Neuronal stem cell (in vitro differentiated cells): ENCODE measurements around the gene S1PR3.
A peak's percentile ranks its signal among the peaks of the same experiment; 100 is the strongest.

Experiments used
- DNase-seq: peaks from one replicate; pipeline ENCODE4 v3.0.0-alpha.2; 2013; ENCODE audit warnings: low spot score
- H2AFZ ChIP-seq: one replicate; pipeline ENCODE4 v1.6.1; 2013; ENCODE audit warnings: mild to moderate bottlenecking, low read length, inconsistent platforms
- H2AK5ac ChIP-seq: 2 replicates; pipeline ENCODE4 v1.6.1; 2013; ENCODE audit warnings: low read depth, mild to moderate bottlenecking, inconsistent platforms, low read length, moderate library complexity, mixed read lengths
- H2BK120ac ChIP-seq: 2 replicates; pipeline ENCODE4 v1.6.1; 2013; ENCODE audit warnings: low read depth, mild to moderate bottlenecking, inconsistent platforms, low read length, moderate library complexity, mixed read lengths
- H2BK12ac ChIP-seq: one replicate; pipeline ENCODE4 v1.6.1; 2013; ENCODE audit warnings: low read length, inconsistent platforms
- H2BK15ac ChIP-seq: 2 replicates; pipeline ENCODE4 v1.6.1; 2013; ENCODE audit warnings: mild to moderate bottlenecking, low read length, inconsistent platforms, mixed read lengths
- H2BK5ac ChIP-seq: one replicate; pipeline ENCODE4 v1.6.1; 2013; ENCODE audit warnings: inconsistent platforms, mild to moderate bottlenecking, low read length, moderate library complexity
- H3K14ac ChIP-seq: one replicate; pipeline ENCODE4 v1.6.1; 2013; ENCODE audit warnings: low read length, inconsistent platforms
- H3K18ac ChIP-seq: 2 replicates; pipeline ENCODE4 v1.6.1; 2013; ENCODE audit warnings: low read length, inconsistent platforms
- H3K23ac ChIP-seq: 2 replicates; pipeline ENCODE4 v1.6.1; 2013; ENCODE audit warnings: low read depth, mild to moderate bottlenecking, mixed read lengths, low read length, inconsistent platforms; ENCODE audit not compliant: poor library complexity
- H3K27ac ChIP-seq: replicated peaks from 3 replicates; pipeline ENCODE4 v1.5.1; 2013; ENCODE audit warnings: low read length, inconsistent platforms
- H3K27me3 ChIP-seq, 3 experiments: 2 replicates each; pipeline ENCODE4 v1.6.1; 2013; ENCODE audit warnings: low read length in 3 of 3, mild to moderate bottlenecking in 2 of 3, inconsistent platforms in 1 of 3, low read depth in 1 of 3, mixed read lengths in 1 of 3, moderate library complexity in 1 of 3; ENCODE audit not compliant: control insufficient read depth in 3 of 3, insufficient read depth in 3 of 3
- H3K36me3 ChIP-seq, 2 donors: replicated peaks in 1 of 2; 2 replicates each; pipeline ENCODE4 v1.6.1; 2013; ENCODE audit warnings: low read length in 2 of 2; ENCODE audit not compliant: control insufficient read depth in 2 of 2, insufficient read depth in 2 of 2
- H3K4ac ChIP-seq: 2 replicates; pipeline ENCODE4 v1.6.1; 2013; ENCODE audit warnings: inconsistent platforms, mild to moderate bottlenecking, low read length, moderate library complexity
- H3K4me1 ChIP-seq, 2 donors: 1 replicate in 1 of 2; 2 replicates in 1 of 2; pipeline ENCODE4 v1.6.1; 2013; ENCODE audit warnings: low read length in 2 of 2, low read depth in 1 of 2; ENCODE audit not compliant: control insufficient read depth in 2 of 2, insufficient read depth in 1 of 2
- H3K4me2 ChIP-seq: one replicate; pipeline ENCODE4 v1.6.1; 2013; ENCODE audit warnings: mild to moderate bottlenecking, low read length, inconsistent platforms; ENCODE audit not compliant: insufficient read depth, poor library complexity, severe bottlenecking
- H3K4me3 ChIP-seq, 2 donors: 2 replicates each; pipeline ENCODE4 v1.5.1; 2013; ENCODE audit warnings: low read length in 2 of 2, mild to moderate bottlenecking in 2 of 2, inconsistent platforms in 1 of 2, moderate library complexity in 1 of 2
- H3K79me1 ChIP-seq: one replicate; pipeline ENCODE4 v1.6.1; 2013; ENCODE audit warnings: low read depth, mild to moderate bottlenecking, inconsistent platforms, low read length, moderate library complexity
- H3K9ac ChIP-seq: one replicate; pipeline ENCODE4 v1.6.1; 2013; ENCODE audit warnings: mild to moderate bottlenecking, low read depth, low read length, inconsistent platforms; ENCODE audit not compliant: poor library complexity
- H3K9me3 ChIP-seq, 2 donors: replicated peaks in 1 of 2; 2 replicates each; pipeline versions ENCODE3 to v1.6.1; 2013; ENCODE audit warnings: low read length in 2 of 2, mild to moderate bottlenecking in 2 of 2, inconsistent platforms in 1 of 2, low read depth in 1 of 2, mixed read lengths in 1 of 2, moderate library complexity in 1 of 2; ENCODE audit not compliant: control insufficient read depth in 2 of 2, insufficient read depth in 1 of 2
- H4K8ac ChIP-seq: one replicate; pipeline ENCODE4 v1.6.1; 2013; ENCODE audit warnings: low read depth, mild to moderate bottlenecking, inconsistent platforms, low read length, moderate library complexity
- H4K91ac ChIP-seq: one replicate; pipeline ENCODE4 v1.6.1; 2013; ENCODE audit warnings: low read length, low read depth, mild to moderate bottlenecking, inconsistent platforms; ENCODE audit not compliant: poor library complexity
- WGBS, 2 donors: extraction: QIAGEN DNeasy Blood & Tissue Kit; methylation state at CpG; one replicate each; pipeline ENCODE4 v1.1.7; 2013; ENCODE audit warnings: missing lambda C conversion rate in 2 of 2, mixed read lengths in 1 of 2; ENCODE audit not compliant: insufficient read length in 2 of 2, insufficient replicate concordance in 1 of 2; ENCODE audit errors: extremely low coverage in 2 of 2; 5-methylcytosine and 5-hydroxymethylcytosine counted together

S1PR3 gene

GRCh38 chr9:89036383-89036782, 45.1 kb downstream of the S1PR3 start:
- Histone ChIP-seq H3K4me1 (no peaks in the 10 kb centered on the region), H2BK12ac (no peak overlapping the region), H3K4me2 (no peak overlapping the region), H3K4me3 (no peak overlapping the region), H3K27me3 (peaks cover 0 to 6% (median 0%) of the 10 kb centered on the region in 3 experiments), H2BK15ac (no peak overlapping the region), H2BK5ac (no peak overlapping the region), H3K79me1 (no peaks in the 10 kb centered on the region), H2BK120ac (no peak overlapping the region), H4K91ac (no peak overlapping the region), H3K23ac (no peak overlapping the region), H3K27ac (no peak overlapping the region), H3K18ac (no peak overlapping the region), H2AK5ac (no peak overlapping the region), H3K14ac (no peak overlapping the region), H3K4ac (no peak overlapping the region), H3K9ac (no peak overlapping the region), H4K8ac (no peak overlapping the region), H2AFZ (no peak overlapping the region), H3K36me3 (peaks cover 11 to 97% of the 10 kb centered on the region in 2 donors), H3K9me3 (peaks cover 10 to 13% of the 10 kb centered on the region in 2 donors)
- DNase-seq, result no peak
- WGBS, 2 donors, result no CpG with 5 or more reads among the region's 8 CpGs

GRCh38 chr9:89036891-89037290, 45.6 kb downstream of the S1PR3 start:
- H2BK120ac ChIP-seq, result no peak overlapping the region
- no peak overlapping the region for H4K8ac ChIP-seq
- no peak overlapping the region for H2AK5ac ChIP-seq
- H3K4me1 ChIP-seq, result no peaks in the 10 kb centered on the region
- no peak overlapping the region for H2BK5ac ChIP-seq
- H3K23ac ChIP-seq, result no peak overlapping the region
- no peak overlapping the region for H3K9ac ChIP-seq
- peaks cover 0 to 6% (median 0%) of the 10 kb centered on the region in 3 experiments for H3K27me3 ChIP-seq
- no peak overlapping the region for H2BK12ac ChIP-seq
- no peak overlapping the region for H3K4me3 ChIP-seq
- no peak overlapping the region for H3K27ac ChIP-seq
- peaks cover 8 to 10% of the 10 kb centered on the region in 2 donors for H3K9me3 ChIP-seq
- DNase-seq, result no peak
- no peaks in the 10 kb centered on the region for H3K79me1 ChIP-seq
- H2BK15ac ChIP-seq, result no peak overlapping the region
- H3K4ac ChIP-seq, result no peak overlapping the region
- no peak overlapping the region for H4K91ac ChIP-seq
- H3K14ac ChIP-seq, result no peak overlapping the region
- H3K18ac ChIP-seq, result no peak overlapping the region
- H3K36me3 ChIP-seq, result peaks cover 9 to 97% of the 10 kb centered on the region in 2 donors
- H3K4me2 ChIP-seq, result no peak overlapping the region
- no CpG with 5 or more reads among the region's 3 CpGs for WGBS, 2 donors
- H2AFZ ChIP-seq, result no peak overlapping the region

- Histone ChIP-seq H3K23ac (no peak overlapping the region), H2BK120ac (no peak overlapping the region), H3K9me3 (peaks cover 7 to 10% of the 10 kb centered on the region in 2 donors), H3K79me1 (no peaks in the 10 kb centered on the region), H2BK5ac (no peak overlapping the region), H3K27ac (no peak overlapping the region), H3K4me3 (no peak overlapping the region), H3K27me3 (peaks cover 0 to 6% (median 0%) of the 10 kb centered on the region in 3 experiments), H3K4ac (no peak overlapping the region), H3K4me2 (no peak overlapping the region), H3K18ac (no peak overlapping the region), H2BK15ac (no peak overlapping the region), H4K8ac (no peak overlapping the region), H3K4me1 (no peaks in the 10 kb centered on the region), H3K14ac (no peak overlapping the region), H4K91ac (no peak overlapping the region), H3K36me3 (peaks cover 9 to 97% of the 10 kb centered on the region in 2 donors), H2AFZ (no peak overlapping the region), H2AK5ac (no peak overlapping the region), H3K9ac (no peak overlapping the region), H2BK12ac (no peak overlapping the region)
- WGBS, 2 donors, result no CpG with 5 or more reads among the region's 4 CpGs
- DNase-seq, result no peak
These were observed 46.1 kb downstream of the S1PR3 start for GRCh38 chr9:89037346-89037745.

GRCh38 chr9:89037891-89038290, 46.6 kb downstream of the S1PR3 start:
- Histone ChIP-seq H3K4me1 (no peaks in the 10 kb centered on the region), H2BK12ac (no peak overlapping the region), H3K79me1 (no peaks in the 10 kb centered on the region), H3K9ac (peak overlapping the region; percentile 12), H2BK15ac (no peak overlapping the region), H3K4me3 (peak overlapping the region in 1 of 2 donors; percentile 41), H3K18ac (peak overlapping the region; percentile 57), H3K23ac (no peak overlapping the region), H4K8ac (no peak overlapping the region), H3K14ac (peak overlapping the region; percentile 96), H3K27ac (no peak overlapping the region), H3K36me3 (peaks cover 9 to 97% of the 10 kb centered on the region in 2 donors), H4K91ac (no peak overlapping the region), H3K9me3 (peaks cover 7 to 10% of the 10 kb centered on the region in 2 donors), H3K4ac (no peak overlapping the region), H2BK120ac (no peak overlapping the region), H3K4me2 (no peak overlapping the region), H3K27me3 (peaks cover 0 to 6% (median 0%) of the 10 kb centered on the region in 3 experiments), H2AK5ac (no peak overlapping the region), H2BK5ac (no peak overlapping the region), H2AFZ (no peak overlapping the region)
- WGBS, 2 donors, result no CpG with 5 or more reads among the region's 9 CpGs
- no peak for DNase-seq
